GM18499 (cell line): ENCODE data around the gene ADARB2.

Experiments
- ATAC-seq: cut with Tn5 transposase; IDR thresholded peaks from one replicate; pipeline ENCODE4 v1.9.1; 2021; ENCODE audit warnings: moderate number of reproducible peaks; ENCODE audit not compliant: insufficient read depth, unreplicated experiment

Gene ADARB2

GRCh38 chr10:1575481-1576244, 161.7 kb downstream of the ADARB2 start:
- ATAC-seq: no peak

GRCh38 chr10:1574719-1575118, 162.6 kb downstream of the ADARB2 start:
- no peak for ATAC-seq

GRCh38 chr10:1573981-1574380, 163.3 kb downstream of the ADARB2 start:
- no peak for ATAC-seq

- ATAC-seq: no peak
Observed at GRCh38 chr10:1573334-1573969, 163.9 kb downstream of the ADARB2 start.

- ATAC-seq: no peak
Observed at GRCh38 chr10:1572519-1573333, 164.6 kb downstream of the ADARB2 start.

- ATAC-seq: no peak
Observed at GRCh38 chr10:1571587-1572237, 165.6 kb downstream of the ADARB2 start.

GRCh38 chr10:1570416-1571051, 166.8 kb downstream of the ADARB2 start:
- ATAC-seq: no peak

- no peak for ATAC-seq
Observed at GRCh38 chr10:1569208-1569607, 168.1 kb downstream of the ADARB2 start.

GRCh38 chr10:1567742-1568495, 169.4 kb downstream of the ADARB2 start:
- no peak for ATAC-seq

GRCh38 chr10:1567152-1567551, 170.2 kb downstream of the ADARB2 start:
- no peak for ATAC-seq

GRCh38 chr10:1564791-1565190, 172.5 kb downstream of the ADARB2 start:
- ATAC-seq: no peak

GRCh38 chr10:1563028-1563427, 174.3 kb downstream of the ADARB2 start:
- ATAC-seq: no peak

GRCh38 chr10:1561731-1562337, 175.5 kb downstream of the ADARB2 start:
- no peak for ATAC-seq

- no peak for ATAC-seq
Observed at GRCh38 chr10:1560535-1561192, 176.7 kb downstream of the ADARB2 start.

GRCh38 chr10:1559761-1560160, 177.6 kb downstream of the ADARB2 start:
- ATAC-seq: no peak

GRCh38 chr10:1559311-1559710, 178.0 kb downstream of the ADARB2 start:
- ATAC-seq: no peak

- no peak for ATAC-seq
Observed at GRCh38 chr10:1558906-1559305, 178.4 kb downstream of the ADARB2 start.

- ATAC-seq: no peak
Observed at GRCh38 chr10:1557081-1557480, 180.2 kb downstream of the ADARB2 start.

GRCh38 chr10:1556496-1556895, 180.8 kb downstream of the ADARB2 start:
- ATAC-seq: no peak
